HG03196 (cell line): Measurements from ENCODE around the gene TTC28.

Experiments used
- ATAC-seq: cut with Tn5 transposase; IDR thresholded peaks from one replicate; pipeline ENCODE4 v1.9.1; 2021; ENCODE audit not compliant: unreplicated experiment

Gene TTC28

DNA sequence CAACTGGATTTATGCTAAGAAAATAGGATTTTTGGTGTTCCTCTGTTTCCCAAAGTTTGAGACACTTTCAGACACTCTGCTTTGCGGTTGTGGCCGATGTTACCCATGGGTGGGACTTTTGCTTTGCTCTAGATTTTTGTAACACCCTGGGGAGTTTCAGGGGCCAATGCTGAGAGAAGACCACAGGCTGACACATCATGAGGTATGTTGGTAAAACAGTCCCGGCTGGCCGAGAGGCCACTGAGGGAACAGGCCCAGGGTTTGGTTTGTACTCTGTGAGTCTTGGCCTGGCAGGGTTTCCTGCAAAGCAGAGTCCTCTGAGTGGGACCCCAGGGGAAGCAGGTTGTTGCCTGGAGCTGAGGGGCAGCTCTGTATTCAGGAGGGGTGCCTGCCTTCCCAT lies 682.1 kb downstream of the TTC28 start:
- ATAC-seq: no peak

DNA sequence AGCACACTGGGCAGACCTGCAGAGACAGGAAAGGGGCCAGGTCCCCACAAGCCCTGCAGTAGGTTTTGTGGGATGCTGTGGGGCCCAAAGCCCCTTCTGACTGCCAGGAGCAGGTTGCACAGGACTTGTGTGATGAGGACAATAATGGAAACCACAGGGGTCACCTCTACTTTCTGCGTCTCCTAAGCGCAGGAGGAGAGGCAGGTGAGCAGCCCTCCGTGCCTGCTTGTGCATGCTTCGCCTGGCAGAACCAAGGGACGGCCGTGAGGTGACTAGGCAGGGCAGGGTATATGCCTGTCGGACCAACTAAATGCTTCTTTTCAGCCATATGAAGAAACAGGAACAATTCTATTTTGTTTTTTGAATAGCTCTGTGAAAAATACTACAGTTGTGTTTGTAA lies 682.7 kb downstream of the TTC28 start:
- ATAC-seq: no peak

DNA sequence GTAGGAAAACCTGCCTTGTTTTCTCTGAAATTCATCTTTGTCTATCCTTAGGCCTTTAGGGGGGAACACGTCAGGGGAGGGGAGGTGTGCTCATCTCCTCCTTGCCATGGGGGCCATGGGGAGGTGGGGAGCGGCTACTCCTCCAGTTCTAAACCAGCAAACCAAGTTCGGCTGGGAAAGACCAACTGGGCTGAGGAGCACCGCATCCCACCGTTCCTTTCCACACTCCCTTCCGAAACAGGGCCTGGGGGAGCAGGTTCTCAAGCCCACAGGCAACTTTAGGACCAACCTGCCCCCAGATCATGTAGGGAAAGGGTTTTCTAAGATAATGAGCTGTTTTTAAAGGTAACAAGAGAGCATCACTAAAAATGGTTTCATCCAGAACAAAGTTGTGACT lies 683.1 kb downstream of the TTC28 start:
- no peak for ATAC-seq

DNA sequence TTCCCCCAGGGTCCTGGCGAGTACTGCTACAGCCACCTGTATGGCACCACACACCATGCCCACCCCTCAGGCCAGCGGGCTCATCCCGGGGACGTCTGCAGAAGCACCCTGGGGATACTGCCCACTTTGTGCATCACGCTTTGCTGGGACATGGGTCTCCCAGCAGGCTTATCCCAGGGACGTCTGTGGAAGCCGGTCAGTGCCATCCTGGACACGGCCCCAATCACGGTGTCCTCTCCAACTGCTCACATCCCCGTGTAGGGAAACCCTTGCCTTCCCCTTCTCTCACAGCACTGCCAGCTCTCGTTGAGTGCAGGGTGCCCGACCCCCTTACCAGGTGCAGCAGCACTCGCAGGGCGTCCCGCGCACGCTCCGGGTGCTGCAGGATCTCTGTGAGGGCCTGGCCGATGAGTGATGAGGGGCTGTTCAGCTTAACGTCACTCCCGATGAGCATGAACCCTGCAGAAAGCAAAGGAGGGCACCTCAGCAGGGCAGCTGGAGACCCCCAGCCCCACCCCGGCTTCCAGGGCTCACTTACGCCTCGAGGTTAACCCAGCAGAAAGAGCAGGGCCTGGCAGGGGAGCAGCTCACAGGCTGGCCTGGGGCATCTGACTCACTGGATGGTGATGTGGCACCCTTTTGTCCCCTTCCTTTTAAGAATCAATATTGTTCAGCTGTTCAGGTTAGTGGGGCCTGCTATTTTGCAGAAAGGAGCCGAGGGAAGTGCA lies 683.7 kb downstream of the TTC28 start:
- no peak for ATAC-seq

DNA sequence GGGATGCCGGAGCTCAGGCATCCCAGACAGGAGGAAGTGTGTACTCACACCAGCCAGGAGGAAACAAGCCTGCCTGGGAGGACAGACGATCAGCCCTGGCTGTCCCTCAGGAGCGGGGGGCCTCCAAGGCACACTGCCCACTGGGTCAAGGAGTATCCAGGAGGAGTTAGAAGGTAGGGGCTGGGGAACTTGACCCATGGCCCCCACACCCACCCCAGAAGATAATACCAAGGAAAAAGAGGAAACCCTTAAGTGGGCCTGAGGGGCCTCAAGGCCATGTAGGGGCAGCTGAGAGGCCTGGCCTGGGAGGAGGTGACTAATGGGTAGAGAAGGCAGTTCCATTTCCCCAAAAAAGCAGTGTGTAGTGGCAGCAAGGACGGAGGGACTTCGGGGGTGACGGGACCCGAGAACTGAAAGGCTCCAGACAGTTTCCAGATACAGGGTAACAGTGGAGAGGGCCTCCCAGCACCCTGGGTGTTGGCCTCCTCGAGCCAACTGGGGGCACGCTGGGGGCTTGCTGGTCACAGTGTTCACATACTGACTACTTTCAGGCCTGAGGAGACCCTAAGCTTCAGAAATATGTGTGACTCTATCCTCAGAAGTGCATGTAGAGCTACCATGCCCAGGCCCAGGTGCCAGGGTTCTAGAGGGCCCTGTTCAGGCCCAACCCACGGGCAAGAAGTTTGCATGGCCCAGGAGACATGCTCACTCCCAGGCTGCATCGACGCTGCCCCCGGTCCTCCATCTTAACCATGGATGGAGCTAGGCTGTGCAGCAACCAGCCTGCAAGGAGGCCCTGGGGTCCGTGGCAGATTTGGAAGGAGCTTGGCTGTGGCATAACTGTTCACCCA lies 684.9 kb downstream of the TTC28 start:
- no peak for ATAC-seq

GRCh38 chr22:27993774-27994350 lies 685.8 kb downstream of the TTC28 start:
- no peak for ATAC-seq

DNA sequence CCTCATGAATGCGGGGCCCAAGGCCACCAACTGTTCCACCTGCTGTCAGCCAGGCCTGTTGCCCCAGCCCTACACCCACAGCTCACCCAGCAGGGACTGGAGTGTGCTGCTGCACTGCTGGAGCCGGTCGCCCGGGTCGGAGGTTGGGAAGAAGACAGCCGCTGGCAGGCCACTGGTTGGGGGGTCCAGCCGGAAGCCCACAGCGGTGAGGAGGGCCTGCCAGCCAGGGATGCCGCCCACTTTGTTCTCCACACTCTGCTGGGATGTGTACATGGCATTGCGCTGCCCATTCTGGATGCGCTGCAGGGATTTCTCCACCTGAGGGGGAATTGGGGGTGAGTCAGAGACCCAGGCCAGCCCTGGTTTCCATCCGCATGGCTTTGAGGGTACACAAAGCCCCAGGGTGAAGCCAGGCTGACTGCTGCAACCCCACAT lies 686.4 kb downstream of the TTC28 start:
- no peak for ATAC-seq

DNA sequence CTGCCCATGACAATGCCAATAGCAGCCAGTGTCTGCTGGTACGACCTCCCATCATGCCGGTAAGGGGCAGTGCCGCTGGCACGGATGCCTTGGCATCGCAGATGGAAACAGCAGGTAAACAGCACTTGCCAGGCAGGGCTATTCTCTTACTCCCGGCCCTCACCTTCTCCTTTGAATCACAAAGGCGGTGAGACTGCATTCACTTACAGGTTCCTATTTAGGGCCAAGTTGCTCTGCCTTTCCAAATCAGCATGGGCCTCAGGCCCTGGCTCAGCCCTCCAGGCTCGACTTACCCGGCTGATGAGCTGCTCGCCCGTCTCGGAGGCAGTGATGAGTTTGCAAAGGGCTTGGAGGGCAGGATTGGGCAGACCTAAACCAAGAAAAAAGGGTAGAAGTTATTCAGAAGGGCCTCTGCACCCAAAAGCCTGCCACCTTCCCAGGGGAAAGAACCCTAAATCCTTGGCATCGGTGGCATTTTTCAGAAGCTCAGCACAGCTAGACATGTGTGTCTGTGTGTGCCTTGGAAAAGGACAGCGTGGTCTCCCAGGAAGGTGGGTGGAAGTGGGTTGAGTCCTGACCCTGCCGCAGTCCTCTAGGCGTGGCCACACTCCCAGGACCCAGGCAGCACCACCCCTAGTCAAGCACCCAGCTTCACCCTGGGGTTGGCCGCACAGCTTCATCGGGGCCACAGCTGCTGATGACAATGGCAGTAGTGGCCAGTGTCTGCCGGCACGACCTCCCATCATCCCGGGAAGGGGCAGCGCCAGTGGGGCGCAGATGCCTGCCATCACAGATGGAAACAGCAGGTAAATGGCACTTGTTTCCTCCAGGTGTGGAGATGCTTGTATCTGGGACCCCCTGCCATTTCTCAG lies 687.1 kb downstream of the TTC28 start:
- ATAC-seq: no peak

- ATAC-seq: no peak
These were observed 687.9 kb downstream of the TTC28 start for GRCh38 chr22:27991586-27992293.

GRCh38 chr22:27990879-27991278 lies 688.8 kb downstream of the TTC28 start:
- ATAC-seq: no peak

GRCh38 chr22:27990451-27990840 lies 689.2 kb downstream of the TTC28 start:
- no peak for ATAC-seq

DNA sequence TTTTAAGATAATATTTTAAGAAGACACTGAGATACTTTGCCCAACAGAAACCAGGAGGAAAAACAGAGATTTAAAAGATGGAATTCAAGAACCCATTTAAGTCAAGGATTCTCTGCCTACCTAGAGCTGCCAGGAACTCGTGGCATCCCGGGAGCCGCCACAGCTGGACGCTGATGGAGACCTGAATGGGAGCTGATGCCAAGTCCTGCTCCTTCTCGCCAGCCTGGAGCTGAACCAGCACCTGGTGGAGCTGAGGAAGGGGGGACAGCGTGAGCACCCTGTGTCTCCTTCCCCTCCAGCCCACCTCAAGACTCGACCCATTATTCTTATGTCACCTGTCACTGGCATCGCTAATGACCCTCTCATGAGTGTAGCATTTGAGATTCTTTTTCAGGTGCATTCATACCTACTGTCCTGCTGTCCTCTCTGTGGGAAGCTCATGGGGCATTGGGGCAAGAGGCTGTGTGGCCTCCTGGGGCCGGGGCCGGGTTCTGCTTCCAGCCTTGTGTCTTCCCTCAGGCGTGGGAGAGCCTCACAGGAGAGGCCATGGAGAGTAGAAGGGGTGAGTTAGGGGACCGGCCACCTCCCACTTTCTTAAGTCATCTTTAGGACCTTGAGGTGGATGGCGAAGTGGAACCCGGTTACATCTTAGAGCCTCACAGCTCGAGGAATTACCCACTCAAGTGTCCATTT lies 689.7 kb downstream of the TTC28 start:
- ATAC-seq: no peak

- ATAC-seq: no peak
These were observed 690.9 kb downstream of the TTC28 start for GRCh38 chr22:27988704-27989103.

DNA sequence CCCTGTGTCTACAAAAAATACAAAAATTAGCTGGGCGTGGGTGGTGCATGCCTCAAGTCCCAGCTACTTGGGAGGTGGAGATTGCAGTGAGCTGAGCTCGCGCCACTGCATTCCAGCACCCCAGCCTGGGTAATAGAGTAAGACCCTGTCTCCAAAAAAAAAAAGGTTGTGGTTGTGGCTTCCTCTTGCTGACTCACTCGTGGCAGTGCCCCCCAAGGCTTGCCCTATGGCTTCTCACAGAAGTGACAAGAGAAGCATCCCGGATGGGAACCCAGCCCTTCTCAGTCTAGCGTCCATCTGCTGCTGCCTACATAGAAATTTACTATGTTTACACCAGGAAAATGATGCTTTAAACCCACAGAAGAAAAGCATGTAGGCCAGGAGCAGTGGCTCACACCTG lies 692.1 kb downstream of the TTC28 start:
- no peak for ATAC-seq

DNA sequence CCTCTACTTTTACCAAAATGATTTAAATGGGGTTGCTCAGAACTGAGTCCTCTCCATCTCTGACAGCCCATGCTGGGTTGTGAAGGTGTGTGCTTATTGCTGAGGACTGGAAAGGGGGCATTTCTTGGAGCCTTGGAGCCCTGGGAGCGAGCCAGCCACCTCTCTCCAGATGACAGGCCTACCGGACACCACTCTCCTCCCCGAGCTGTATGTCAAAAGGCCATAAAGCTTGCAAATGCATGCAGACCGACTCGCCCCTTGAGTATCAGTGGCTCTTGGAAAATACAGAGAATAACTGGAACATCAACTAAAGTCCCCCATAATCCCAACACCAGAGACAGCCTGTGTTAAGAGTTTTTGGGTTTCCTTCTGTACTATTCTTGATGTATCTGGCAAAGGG lies 692.7 kb downstream of the TTC28 start:
- no peak for ATAC-seq

- ATAC-seq: no peak
These were observed 693.2 kb downstream of the TTC28 start for GRCh38 chr22:27986459-27986858.

GRCh38 chr22:27985323-27986275 lies 694.0 kb downstream of the TTC28 start:
- no peak for ATAC-seq

DNA sequence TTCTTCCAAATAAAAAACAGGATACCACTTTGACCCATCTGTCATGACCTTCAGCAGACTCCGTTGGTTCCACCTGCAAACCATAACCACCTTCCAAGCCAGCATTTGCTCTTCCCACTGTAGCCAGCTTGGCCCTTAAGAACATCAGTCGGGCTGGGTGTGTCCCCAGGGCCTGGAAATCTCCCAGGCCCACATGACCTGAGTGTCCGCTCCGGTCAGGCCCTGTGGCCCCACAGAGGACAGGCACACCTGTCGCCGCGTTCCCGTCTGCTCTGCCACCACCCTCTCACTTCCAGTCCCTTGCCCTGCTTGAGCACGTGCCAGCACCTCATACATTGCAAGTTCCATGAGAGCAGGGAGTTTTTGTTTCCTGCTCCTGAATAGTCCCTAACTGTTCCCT lies 694.9 kb downstream of the TTC28 start:
- no peak for ATAC-seq
